K562 (cell line): ENCODE measurements around the gene ACTN1. TPM values are rescaled to one million over a fixed set of nuclear protein-coding genes. Genes with fewer than 3 reads are reported as not detected.
A peak's percentile ranks its signal among the peaks of the same experiment; 100 is the strongest.

Source experiments
- ATAC-seq: fragments of 200-7000 bp; cut with Tn5 transposase; 3 replicates; pipeline ENCODE4 v1.9.1; 2020; ENCODE audit warnings: moderate library complexity
- BruUV-seq: library from RNA; stranded (reverse); fragments of 400-500 nt; replicated peaks from 2 replicates; lab custom pipeline; 2021; lab: Mats Ljungman, UMichigan
- CTCF ChIA-PET: fragments of 300-600 bp; formaldehyde crosslinking; extraction: SDS; loops from one replicate; lab custom pipeline; 2021; ENCODE audit warnings: low intra/inter-chr PET ratio; lab: Yijun Ruan, JAX
- POLR2A ChIA-PET: fragments of 300-600, 350-650 bp; sonication (Branson Sonifier 250); formaldehyde crosslinking; extraction: SDS; loops from one replicate; lab custom pipeline; 2021; ENCODE audit warnings: antibody characterized with exemption, inconsistent platforms; lab: Yijun Ruan, JAX
- DNase-seq, 4 experiments: peaks; one replicate each; pipeline versions ENCODE4 v3.0.0 to v3.0.0-alpha.2; 2011 to 2018; ENCODE audit warnings: low spot score in 3 of 4, mixed read lengths in 3 of 4; ENCODE audit errors: extremely low read depth in 1 of 4
- FAIRE-seq: peaks from 2 replicates; lab custom pipeline; 2011; peaks lifted over from hg19 to GRCh38; lab: Jason Lieb, UNC
- H2AFZ ChIP-seq: 2 replicates; pipeline ENCODE4 v1.6.0; 2011; ENCODE audit warnings: low read depth, low read length, control low read depth, inconsistent platforms
- H3K27ac ChIP-seq: fragments of 200-600 bp; 3 replicates; pipeline ENCODE4 v1.8.0; 2011; ENCODE audit warnings: low read depth, mild to moderate bottlenecking, control low read depth, inconsistent platforms, low read length, moderate library complexity, mixed read lengths; ENCODE audit errors: extremely low read depth
- H3K27me3 ChIP-seq, 2 experiments: fragments of 300-600 bp in 1 of 2; 2 replicates in 1 of 2; 3 replicates in 1 of 2; pipeline versions ENCODE4 v1.6.0 to v1.8.0; 2011; ENCODE audit warnings: inconsistent platforms in 2 of 2, low read length in 2 of 2, mild to moderate bottlenecking in 1 of 2, mixed read lengths in 1 of 2, moderate library complexity in 1 of 2; ENCODE audit not compliant: control insufficient read depth in 2 of 2, insufficient read depth in 2 of 2
- H3K36me3 ChIP-seq: fragments of 300-600 bp; 3 replicates; pipeline ENCODE4 v1.8.0; 2011; ENCODE audit warnings: mild to moderate bottlenecking, low read length, inconsistent platforms; ENCODE audit not compliant: control insufficient read depth, insufficient read depth
- H3K4me1 ChIP-seq, 2 experiments: fragments of 200-600 bp in 1 of 2; replicated peaks in 1 of 2; 2 replicates in 1 of 2; 3 replicates in 1 of 2; pipeline versions ENCODE4 v1.5.1 to v1.8.0; 2011; ENCODE audit warnings: inconsistent platforms in 2 of 2, low read length in 2 of 2, mild to moderate bottlenecking in 1 of 2, mixed read lengths in 1 of 2, moderate library complexity in 1 of 2; ENCODE audit not compliant: control insufficient read depth in 2 of 2, insufficient read depth in 2 of 2
- H3K4me2 ChIP-seq: 2 replicates; pipeline ENCODE4 v1.6.1; 2011; ENCODE audit warnings: low read length, control low read depth, inconsistent platforms, mixed read lengths; ENCODE audit not compliant: insufficient read depth
- H3K4me3 ChIP-seq: fragments of 200-600 bp; sonication (generic), shearing (Covaris generic); 2 replicates; pipeline ENCODE4 v1.5.1; 2016; ENCODE audit warnings: control low read depth, inconsistent platforms
- H3K79me2 ChIP-seq: fragments of 200-600 bp; 3 replicates; pipeline ENCODE4 v1.8.0; 2011; ENCODE audit warnings: low read length, inconsistent platforms; ENCODE audit not compliant: control insufficient read depth, insufficient read depth
- H3K9ac ChIP-seq, 2 experiments: 2 replicates each; pipeline versions ENCODE4 v1.6.0 to v1.6.1; 2011; ENCODE audit warnings: low read depth in 2 of 2, low read length in 2 of 2, control low read depth in 1 of 2, inconsistent platforms in 1 of 2, mild to moderate bottlenecking in 1 of 2, mixed read lengths in 1 of 2; ENCODE audit not compliant: insufficient read depth in 1 of 2
- H3K9me1 ChIP-seq: one replicate; pipeline ENCODE4 v1.6.0; 2011; ENCODE audit warnings: inconsistent platforms, mild to moderate bottlenecking, low read length, moderate library complexity; ENCODE audit not compliant: control insufficient read depth, insufficient read depth
- H3K9me3 ChIP-seq: replicated peaks from 2 replicates; pipeline ENCODE4 v1.5.1; 2011; ENCODE audit warnings: low read depth, low read length, inconsistent platforms; ENCODE audit not compliant: control insufficient read depth, insufficient read depth
- H4K20me1 ChIP-seq: replicated peaks from 2 replicates; pipeline ENCODE4 v1.6.1; 2011; ENCODE audit warnings: low read length, inconsistent platforms, mixed read lengths; ENCODE audit not compliant: control insufficient read depth, insufficient read depth
- BCL6 ChIP-seq: fragments of 250-450 bp; sonication (Bioruptor Pico); IDR thresholded peaks from 2 replicates; pipeline ENCODE4 v1.4.0; 2020
- GATA2 ChIP-seq: sonication (generic); formaldehyde crosslinking; IDR thresholded peaks from 2 replicates; pipeline ENCODE4 v1.4.0; 2020; ENCODE audit warnings: mild to moderate bottlenecking, missing genetic modification reagents
- GTF2F1 ChIP-seq: IDR thresholded peaks from 2 replicates; pipeline ENCODE4 v1.6.1; 2011; ENCODE audit warnings: low read depth, low read length, improper control_type of control experiment
- KLF6 ChIP-seq: fragments of 250-450 bp; sonication (Bioruptor Pico); IDR thresholded peaks from 2 replicates; pipeline ENCODE4 v1.4.0; 2020; ENCODE audit warnings: mild to moderate bottlenecking, moderate library complexity, borderline replicate concordance
- MAFK ChIP-seq: IDR thresholded peaks from 2 replicates; pipeline ENCODE4 v1.6.1; 2011; ENCODE audit warnings: low read length, improper control_type of control experiment
- MCM3 ChIP-seq: fragments of 450-650 bp; IDR thresholded peaks from 2 replicates; pipeline ENCODE4 v1.6.1; 2016
- NFIC ChIP-seq: fragments of 450-650 bp; IDR thresholded peaks from 2 replicates; pipeline ENCODE4 v1.6.1; 2017; ENCODE audit warnings: mild to moderate bottlenecking, inconsistent platforms
- RBM22 ChIP-seq: fragments of 200-400 bp; formaldehyde crosslinking; IDR thresholded peaks from 2 replicates; pipeline ENCODE4 v1.6.1; 2018; ENCODE audit warnings: low read length, low read depth; ENCODE audit not compliant: poor library complexity, severe bottlenecking
- WGBS: fragments of 100-300 bp; shearing (Covaris generic); methylation state at CpG from one replicate; pipeline ENCODE4 v1.1.6; 2016; ENCODE audit warnings: low coverage, mixed read lengths; ENCODE audit not compliant: insufficient coverage; ENCODE audit errors: missing lambda C conversion rate; 5-methylcytosine and 5-hydroxymethylcytosine counted together
- in situ Hi-C: fragments of 300-500 bp; cut with MboI; formaldehyde crosslinking; loops from 4 replicates; pipeline ENCODE4 v1.15.0; 2018; ENCODE audit warnings: inconsistent platforms, mixed read lengths
- intact Hi-C: fragments of 100-400 bp; cut with micrococcal nuclease; formaldehyde crosslinking; loops from 2 replicates; pipeline ENCODE4 v1.14.2; 2022
- polyA plus RNA-seq, 8 experiments: library from polyadenylated mRNA; depleted of rRNA in 4 of 8; stranded (reverse) in 5 of 8; unstranded in 3 of 8; fragments of >200 nt; fragmentation: Nextera tagmentation in 2 of 8; fragmentation: Illumina TruSeq in 1 of 8; extraction: Ambion mirVana in 2 of 8; extraction: Trizol in 1 of 8; gene quantifications; 2 replicates each; pipeline versions ENCODE4 v1.2.1 to v1.2.3, GENCODE V29; 2011 to 2014; ENCODE audit warnings: inconsistent platforms in 1 of 8, missing spikeins in 1 of 8
- total RNA-seq, 7 experiments: library from RNA; depleted of rRNA in 6 of 7; stranded (reverse); fragments of >200 nt in 6 of 7; fragmentation: Illumina TruSeq in 2 of 7; extraction: Trizol in 2 of 7; gene quantifications; 2 replicates each; pipeline versions ENCODE4 v1.2.1 to v1.2.3, GENCODE V29; 2011 to 2021; ENCODE audit warnings: low replicate concordance in 1 of 7
- TF ChIP-seq, protein P1 (sequence below), 2 experiments: fragments of 450-650 bp; formaldehyde crosslinking in 1 of 2; IDR thresholded peaks; 2 replicates each; pipeline versions ENCODE4 v1.4.0 to v1.6.1; 2014 to 2020; ENCODE audit warnings: mild to moderate bottlenecking in 2 of 2, borderline replicate concordance in 1 of 2, low read depth in 1 of 2
- TF ChIP-seq, protein P2 (sequence below): sonication (generic); formaldehyde crosslinking; IDR thresholded peaks from 2 replicates; pipeline ENCODE4 v1.8.1; 2023; ENCODE audit warnings: mild to moderate bottlenecking, missing genetic modification reagents
- TF ChIP-seq, protein P3 (sequence below): fragments of 450-650 bp; IDR thresholded peaks from 2 replicates; pipeline ENCODE4 v1.6.1; 2016

Gene ACTN1
- total and polyA plus RNA-seq, 9 of the 15 experiments (the other 6 are each of a cell fraction or from before 2014, with no cell fraction given): 2.2 to 67.7 (median 34.5) TPM

DNA sequence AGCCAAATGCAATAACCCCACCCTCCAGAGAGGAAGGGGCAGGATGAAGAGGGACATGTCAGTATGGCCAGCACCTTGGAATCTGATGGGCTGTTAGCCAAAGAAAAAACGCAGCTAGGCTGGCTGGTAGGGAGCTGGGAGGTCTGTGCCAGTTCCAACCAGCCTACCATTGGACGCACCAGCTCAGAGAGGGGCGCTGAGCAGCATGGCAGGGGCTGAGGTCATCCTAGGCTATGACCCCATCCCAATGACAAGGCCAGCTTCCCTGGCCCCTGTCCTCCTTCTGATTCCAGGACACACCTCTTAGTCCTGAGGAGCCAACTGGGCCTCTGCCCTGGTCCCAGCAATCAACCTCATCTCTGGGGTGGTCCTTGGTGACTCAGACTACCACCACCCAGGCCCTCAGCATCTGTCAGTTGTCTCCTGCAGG lies 12.2 kb downstream of the ACTN1 start:
- DNase-seq (peak in 2 of 4 experiments; percentile 27 to 31), FAIRE-seq (no peak), ATAC-seq (peak; percentile 73)
- H3K9me3 ChIP-seq: no peaks in the 10 kb centered on the region
- no peak overlapping the region for H3K27ac ChIP-seq
- H3K27me3 ChIP-seq: no peaks in the 10 kb centered on the region
- H3K4me3 ChIP-seq: no peak overlapping the region
- H3K79me2 ChIP-seq: peaks cover 46% of the 10 kb centered on the region
- peaks cover 12 to 15% of the 10 kb centered on the region in 2 experiments; a peak in 4 of 5 replicates for H3K4me1 ChIP-seq
- ChIA-PET POLR2A (interaction anchor here (1.5 to 5.5 kb wide), 3 partner anchors 8 to 11 kb away, joined by 4 to 25 read pairs (median 8); no protein-coding TSS in a partner anchor), CTCF (no interaction called here)
- no peak overlapping the region for H3K4me2 ChIP-seq
- WGBS: 50% methylated on average over 3 of the region's 3 CpGs
- H4K20me1 ChIP-seq: peaks cover 51% of the 10 kb centered on the region
- intact Hi-C loops (no loop called here), in situ Hi-C loops (no loop called here)
- H3K36me3 ChIP-seq: 0 out of 3 replicates have a peak, but pooled peaks cover 3% of the 10 kb centered on the region
- no peak overlapping the region for H2AFZ ChIP-seq
- no TSS peak for BruUV-seq
- H3K9ac ChIP-seq: peak overlapping the region in 1 of 2 experiments; percentile 78; a peak in 2 of 4 replicates
- H3K9me1 ChIP-seq: no peaks in the 10 kb centered on the region
- no peak for TF ChIP-seq MAFK
- TF ChIP-seq BCL6 (CRISPR knock-in tag): no peak
- TF ChIP-seq, protein P1, sequence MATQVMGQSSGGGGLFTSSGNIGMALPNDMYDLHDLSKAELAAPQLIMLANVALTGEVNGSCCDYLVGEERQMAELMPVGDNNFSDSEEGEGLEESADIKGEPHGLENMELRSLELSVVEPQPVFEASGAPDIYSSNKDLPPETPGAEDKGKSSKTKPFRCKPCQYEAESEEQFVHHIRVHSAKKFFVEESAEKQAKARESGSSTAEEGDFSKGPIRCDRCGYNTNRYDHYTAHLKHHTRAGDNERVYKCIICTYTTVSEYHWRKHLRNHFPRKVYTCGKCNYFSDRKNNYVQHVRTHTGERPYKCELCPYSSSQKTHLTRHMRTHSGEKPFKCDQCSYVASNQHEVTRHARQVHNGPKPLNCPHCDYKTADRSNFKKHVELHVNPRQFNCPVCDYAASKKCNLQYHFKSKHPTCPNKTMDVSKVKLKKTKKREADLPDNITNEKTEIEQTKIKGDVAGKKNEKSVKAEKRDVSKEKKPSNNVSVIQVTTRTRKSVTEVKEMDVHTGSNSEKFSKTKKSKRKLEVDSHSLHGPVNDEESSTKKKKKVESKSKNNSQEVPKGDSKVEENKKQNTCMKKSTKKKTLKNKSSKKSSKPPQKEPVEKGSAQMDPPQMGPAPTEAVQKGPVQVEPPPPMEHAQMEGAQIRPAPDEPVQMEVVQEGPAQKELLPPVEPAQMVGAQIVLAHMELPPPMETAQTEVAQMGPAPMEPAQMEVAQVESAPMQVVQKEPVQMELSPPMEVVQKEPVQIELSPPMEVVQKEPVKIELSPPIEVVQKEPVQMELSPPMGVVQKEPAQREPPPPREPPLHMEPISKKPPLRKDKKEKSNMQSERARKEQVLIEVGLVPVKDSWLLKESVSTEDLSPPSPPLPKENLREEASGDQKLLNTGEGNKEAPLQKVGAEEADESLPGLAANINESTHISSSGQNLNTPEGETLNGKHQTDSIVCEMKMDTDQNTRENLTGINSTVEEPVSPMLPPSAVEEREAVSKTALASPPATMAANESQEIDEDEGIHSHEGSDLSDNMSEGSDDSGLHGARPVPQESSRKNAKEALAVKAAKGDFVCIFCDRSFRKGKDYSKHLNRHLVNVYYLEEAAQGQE (IDR thresholded peaks at IDR 0.05; ENCODE audit: borderline replicate concordance): peak; percentile 60
- TF ChIP-seq, protein P1 (CRISPR knock-in tag; IDR thresholded peaks at IDR 0.05; ENCODE audit: low read depth): no peak
- peak; percentile 93 for TF ChIP-seq NFIC
- TF ChIP-seq, protein P2, sequence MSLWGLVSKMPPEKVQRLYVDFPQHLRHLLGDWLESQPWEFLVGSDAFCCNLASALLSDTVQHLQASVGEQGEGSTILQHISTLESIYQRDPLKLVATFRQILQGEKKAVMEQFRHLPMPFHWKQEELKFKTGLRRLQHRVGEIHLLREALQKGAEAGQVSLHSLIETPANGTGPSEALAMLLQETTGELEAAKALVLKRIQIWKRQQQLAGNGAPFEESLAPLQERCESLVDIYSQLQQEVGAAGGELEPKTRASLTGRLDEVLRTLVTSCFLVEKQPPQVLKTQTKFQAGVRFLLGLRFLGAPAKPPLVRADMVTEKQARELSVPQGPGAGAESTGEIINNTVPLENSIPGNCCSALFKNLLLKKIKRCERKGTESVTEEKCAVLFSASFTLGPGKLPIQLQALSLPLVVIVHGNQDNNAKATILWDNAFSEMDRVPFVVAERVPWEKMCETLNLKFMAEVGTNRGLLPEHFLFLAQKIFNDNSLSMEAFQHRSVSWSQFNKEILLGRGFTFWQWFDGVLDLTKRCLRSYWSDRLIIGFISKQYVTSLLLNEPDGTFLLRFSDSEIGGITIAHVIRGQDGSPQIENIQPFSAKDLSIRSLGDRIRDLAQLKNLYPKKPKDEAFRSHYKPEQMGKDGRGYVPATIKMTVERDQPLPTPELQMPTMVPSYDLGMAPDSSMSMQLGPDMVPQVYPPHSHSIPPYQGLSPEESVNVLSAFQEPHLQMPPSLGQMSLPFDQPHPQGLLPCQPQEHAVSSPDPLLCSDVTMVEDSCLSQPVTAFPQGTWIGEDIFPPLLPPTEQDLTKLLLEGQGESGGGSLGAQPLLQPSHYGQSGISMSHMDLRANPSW (CRISPR knock-in tag): no peak
- no peak for TF ChIP-seq GTF2F1
- no peak for TF ChIP-seq KLF6 (CRISPR knock-in tag)
- TF ChIP-seq RBM22: no peak
- TF ChIP-seq, protein P3, sequence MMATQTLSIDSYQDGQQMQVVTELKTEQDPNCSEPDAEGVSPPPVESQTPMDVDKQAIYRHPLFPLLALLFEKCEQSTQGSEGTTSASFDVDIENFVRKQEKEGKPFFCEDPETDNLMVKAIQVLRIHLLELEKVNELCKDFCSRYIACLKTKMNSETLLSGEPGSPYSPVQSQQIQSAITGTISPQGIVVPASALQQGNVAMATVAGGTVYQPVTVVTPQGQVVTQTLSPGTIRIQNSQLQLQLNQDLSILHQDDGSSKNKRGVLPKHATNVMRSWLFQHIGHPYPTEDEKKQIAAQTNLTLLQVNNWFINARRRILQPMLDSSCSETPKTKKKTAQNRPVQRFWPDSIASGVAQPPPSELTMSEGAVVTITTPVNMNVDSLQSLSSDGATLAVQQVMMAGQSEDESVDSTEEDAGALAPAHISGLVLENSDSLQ: peak; percentile 39
- TF ChIP-seq MCM3: no peak
- TF ChIP-seq GATA2 (CRISPR knock-in tag): peak; percentile 51
